HG02970 (cell line): ENCODE results near the gene GALNT9.
"Not testable (repeated sequence)": the region's sequence is repeated elsewhere in the genome, so short reads cannot be mapped to it uniquely, and the experiment has no call there.

Source experiments
- ATAC-seq: cut with Tn5 transposase; IDR thresholded peaks from one replicate; pipeline ENCODE4 v1.9.1; 2021; ENCODE audit warnings: mild to moderate bottlenecking, moderate library complexity, moderate number of reproducible peaks; ENCODE audit not compliant: unreplicated experiment, low FRiP score

The GALNT9 gene

DNA sequence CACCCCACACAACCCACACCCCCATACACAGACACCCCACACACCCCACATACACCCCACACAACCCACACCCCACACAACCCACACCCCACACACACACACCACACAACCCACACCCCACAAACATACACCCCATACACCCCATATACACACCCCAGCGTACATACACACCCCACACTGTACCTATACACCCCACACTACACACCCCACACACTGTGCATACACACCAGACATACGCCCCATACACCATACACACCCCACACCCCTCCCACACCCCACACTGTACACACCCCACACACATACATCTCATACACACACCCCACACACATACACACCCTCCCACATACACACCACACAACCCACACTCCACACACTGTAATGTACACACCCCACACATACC lies 104.9 kb downstream of the GALNT9 start:
- ATAC-seq = no peak

DNA sequence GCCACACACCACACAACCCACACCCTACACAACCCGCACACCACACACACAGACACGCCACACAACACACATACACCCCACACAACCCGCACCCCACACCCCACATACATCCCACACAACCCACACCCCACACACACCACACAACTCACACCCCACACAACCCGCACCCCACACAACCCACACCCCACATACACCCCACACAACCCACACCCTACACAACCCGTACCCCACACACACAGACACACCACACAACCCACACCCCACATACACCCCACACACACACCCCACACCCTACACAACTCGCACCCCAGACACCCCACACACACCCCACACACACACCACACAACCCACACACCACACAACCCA lies 106.6 kb downstream of the GALNT9 start:
- ATAC-seq = no peak

DNA sequence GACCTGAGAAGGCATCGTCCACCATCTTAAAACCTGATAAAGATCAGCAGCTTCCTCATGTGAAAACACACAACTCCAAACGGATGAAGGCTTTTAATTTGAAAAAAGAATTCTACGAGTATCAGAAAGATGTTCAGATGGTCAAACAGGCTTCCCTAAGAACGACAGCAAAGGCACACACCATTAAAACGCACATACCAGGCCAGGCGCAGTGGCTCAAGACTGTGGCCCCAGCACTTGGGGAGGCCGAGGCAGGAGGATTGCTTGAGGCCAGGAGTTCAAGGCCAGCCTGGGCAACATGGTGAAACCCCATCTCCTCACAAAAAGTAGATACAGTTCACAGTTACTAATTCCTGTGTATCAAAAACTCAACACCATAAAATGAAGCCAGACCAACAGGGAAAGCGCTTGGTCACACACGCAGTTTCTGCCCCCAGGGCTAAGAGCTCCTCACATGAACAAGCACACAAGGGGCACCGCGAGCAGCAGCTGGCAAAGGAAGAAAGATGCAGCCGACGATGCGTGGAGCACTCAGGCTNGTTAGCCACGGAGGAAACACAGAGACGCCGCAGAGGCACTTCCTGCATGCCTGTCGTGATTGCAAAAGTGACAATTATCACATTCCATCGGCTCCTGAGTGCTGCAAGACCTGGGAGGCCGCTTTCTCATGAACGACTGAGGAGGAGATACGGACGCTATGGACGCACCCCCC lies 107.1 kb downstream of the GALNT9 start:
- no peak for ATAC-seq

DNA sequence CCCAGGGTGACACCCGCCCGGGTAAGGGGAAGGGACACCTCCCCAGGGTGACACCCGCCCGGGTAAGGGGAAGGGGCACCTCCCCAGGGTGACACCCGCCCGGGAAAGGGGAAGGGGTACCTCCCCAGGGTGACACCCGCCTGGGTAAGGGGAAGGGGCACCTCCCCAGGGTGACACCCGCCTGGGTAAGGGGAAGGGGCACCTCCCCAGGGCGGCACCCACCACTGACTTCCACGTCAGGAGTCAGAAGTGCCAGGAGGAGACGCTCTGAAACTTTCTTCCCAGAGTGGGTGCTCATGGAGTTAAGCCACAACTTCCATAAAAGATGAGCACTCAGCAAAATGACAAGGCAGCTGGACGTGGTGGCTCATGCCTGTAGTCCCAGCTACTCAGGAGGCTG lies 109.6 kb downstream of the GALNT9 start:
- not testable (repeated sequence) for ATAC-seq

DNA sequence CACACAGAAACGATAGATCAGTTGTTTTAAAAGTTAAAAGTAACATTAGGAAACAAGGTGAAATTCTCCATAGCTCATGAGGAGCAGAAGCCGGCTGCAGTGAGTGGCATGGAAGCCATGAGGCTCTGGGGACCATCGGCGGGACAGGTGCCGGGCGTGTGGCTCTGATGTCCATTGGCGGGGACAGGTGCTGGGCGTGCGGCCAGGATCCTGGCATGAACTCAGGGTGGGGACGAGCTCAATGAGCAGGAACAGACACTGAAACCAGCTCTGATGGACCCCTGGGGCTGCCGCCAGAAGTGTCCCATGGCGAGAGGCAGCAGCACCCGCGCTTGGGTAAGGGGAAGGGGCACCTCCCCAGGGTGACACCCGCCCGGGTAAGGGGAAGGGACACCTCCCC lies 110.1 kb downstream of the GALNT9 start:
- no peak for ATAC-seq

DNA sequence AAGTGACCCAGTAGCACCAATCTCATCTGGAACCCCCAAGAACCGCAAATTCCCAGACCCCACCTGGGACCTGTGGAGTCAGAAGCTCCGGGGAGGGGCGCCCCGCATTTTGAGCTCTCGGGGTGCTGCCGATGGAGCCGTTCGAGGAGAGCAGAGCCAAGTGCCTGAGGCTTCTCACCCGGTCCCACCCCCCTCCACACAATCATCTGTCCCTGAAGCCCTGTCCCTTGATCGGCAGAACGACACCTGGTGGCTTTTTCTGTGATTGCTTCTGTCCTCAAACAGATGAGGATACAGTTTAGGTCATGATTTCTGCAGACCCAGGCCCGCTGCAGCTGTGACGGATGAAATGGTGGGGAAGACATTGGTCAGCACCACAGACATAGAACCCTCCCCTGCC lies 110.5 kb downstream of the GALNT9 start:
- no peak for ATAC-seq

DNA sequence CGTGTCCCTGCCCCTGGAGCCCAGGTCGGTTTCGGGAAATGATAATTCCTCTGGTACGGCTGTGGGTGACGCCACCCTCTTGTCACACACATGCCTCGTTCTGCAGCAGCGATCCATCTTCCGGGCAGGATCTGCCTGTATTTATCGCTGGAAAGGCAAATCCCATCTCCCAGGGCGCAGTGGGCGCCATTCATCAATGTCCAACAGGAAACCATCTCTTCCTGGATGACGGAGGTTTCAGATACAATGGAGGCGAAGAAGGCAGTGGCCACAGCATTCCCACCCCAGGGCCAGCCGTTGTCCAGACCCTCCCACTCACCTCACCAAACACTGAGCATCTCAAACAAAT lies 110.9 kb downstream of the GALNT9 start:
- ATAC-seq = no peak

DNA sequence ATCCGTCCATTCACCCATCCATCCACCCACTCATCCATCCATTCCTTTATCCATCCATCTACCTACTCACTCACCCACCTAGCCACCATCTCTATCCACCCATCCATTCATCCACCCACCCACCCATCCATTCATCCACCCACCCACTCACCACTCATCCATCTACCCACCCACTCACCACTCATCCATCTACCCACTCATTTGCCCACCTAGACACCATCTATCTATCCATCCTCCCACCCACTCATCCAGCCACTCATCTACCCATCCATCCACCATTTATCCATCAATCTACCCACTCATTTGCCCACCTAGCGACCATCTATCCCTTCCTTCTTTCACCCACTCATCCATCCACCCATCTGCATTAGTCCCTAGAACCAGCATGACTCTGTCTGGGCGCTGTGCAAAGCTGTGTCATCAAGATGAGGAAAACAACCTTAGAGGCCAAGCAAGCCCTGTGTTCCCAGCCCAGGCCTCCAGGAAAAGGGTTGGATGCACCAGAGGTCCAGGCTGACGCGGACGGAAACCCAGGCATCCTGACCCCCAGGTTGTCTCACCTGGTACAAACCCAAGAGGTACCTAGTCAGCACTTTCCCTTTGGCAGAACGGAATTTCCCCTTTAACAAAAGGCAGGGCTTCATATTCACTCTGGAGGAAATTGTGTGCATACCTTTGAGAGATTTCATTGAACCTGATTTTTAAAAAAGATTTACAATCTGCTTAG lies 111.4 kb downstream of the GALNT9 start:
- ATAC-seq = no peak

DNA sequence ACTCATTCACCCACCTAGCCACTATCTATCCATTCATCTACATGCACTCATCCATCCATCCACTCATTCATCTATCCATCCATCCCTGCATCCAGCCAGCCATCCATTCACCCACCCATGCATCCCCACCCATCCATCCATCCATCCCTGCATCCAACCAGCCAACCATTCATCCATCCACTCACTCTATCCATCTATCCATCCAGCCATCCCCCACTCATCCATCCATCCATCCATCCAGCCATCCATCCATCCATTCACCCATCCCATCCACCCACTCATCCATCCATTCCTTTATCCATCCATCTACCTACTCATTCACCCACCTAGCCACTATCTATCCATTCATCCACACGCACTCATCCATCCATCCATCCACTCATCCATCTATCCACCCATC lies 112.0 kb downstream of the GALNT9 start:
- no peak for ATAC-seq

DNA sequence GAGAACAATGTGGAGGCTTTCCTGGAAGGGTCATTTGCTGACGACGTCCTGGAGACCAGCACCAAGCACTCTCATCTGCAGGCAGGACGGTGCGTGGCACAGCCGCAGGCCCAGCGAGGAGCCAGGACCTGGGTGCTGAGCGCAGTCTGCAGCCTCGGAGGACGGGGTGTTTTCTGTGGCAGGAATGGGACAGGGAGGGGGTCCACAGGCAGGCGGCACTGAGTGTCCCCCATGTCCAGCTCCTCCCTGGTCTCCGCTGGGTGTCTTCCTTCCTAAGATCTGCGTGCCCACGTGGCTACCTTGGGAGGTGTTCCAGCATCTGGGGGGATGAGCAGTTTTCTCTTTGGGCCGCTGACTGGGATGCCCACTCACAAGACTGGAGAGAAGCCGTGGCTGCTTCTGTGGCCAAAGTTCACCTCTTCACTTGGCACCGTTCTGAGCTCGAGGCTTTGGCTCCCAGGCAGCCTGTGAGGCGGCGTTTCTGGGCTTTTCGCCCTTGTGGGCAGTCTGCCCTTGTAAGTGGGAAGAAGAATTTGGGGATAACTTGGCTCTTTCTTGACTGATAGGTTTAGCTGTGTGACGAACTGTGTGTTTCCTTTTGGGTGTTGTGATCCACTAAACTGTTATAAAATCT lies 112.9 kb downstream of the GALNT9 start:
- ATAC-seq = no peak

DNA sequence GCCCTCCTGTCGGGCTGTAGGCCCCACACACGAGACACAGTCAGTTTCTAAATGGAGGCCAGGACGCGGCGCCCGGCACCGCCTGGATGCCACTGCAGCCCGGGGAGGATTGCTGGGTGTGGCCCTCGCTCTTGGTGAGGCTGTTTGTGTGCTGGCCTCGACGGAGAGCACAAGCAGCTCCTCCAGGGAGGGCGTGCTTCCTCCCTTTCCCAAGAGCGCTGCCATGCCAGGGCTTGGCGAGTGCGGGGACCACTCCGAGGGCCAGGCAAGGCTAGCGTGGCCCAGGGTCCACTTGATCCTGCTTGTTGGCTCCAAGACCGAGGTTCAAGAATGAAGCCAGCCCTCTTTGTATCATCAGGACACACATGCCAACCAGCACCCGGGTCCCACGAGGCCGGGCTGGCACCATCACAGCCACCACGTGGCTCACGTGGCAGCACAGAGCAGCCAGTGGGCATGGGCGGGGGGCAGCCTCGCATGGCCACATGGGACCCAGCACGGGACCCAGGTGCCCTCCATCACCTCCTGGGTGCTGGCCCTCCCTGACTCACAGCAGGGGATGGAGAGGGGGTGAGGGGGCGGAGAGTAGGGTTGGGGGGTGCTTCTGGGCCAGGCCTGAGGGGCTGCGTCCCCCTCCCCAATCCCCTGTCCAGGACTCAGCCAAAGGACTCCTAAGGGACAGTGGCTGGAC lies 113.9 kb downstream of the GALNT9 start:
- ATAC-seq = no peak

DNA sequence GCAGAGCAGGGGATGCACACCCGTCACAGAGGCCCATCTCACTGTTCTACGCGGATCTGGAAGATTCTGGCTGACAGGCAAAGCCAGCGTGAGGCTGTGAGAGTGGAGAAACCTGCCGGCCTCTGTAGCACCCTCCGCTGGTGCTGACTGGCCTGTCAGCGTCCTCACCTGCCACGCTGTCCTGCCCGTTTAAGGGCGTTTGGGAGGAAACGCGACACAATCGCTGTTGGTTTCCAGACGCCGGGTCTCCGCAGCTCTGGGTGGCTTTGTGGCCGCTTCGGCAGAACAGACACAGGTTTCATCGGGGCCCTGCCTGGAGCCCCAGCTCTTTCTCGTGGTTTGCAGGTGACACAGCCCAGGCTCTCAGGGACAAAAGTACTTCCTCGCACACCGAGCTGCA lies 114.5 kb downstream of the GALNT9 start:
- ATAC-seq = no peak

DNA sequence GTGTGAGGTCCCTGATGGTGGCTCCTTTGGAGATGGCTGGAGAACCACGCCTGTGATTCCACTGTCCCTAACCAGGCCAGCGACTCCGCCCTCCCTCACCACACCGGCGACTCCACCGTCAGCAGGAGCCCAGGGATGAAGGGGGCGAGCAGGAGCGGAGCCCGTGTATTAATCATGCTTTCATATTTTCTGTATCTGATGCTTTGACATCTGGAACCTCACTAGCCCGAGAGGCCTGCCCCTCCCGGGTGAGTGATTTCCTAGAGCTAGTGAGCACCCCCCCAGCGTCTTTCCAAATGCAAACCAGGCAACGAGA lies 115.3 kb downstream of the GALNT9 start:
- ATAC-seq = no peak

DNA sequence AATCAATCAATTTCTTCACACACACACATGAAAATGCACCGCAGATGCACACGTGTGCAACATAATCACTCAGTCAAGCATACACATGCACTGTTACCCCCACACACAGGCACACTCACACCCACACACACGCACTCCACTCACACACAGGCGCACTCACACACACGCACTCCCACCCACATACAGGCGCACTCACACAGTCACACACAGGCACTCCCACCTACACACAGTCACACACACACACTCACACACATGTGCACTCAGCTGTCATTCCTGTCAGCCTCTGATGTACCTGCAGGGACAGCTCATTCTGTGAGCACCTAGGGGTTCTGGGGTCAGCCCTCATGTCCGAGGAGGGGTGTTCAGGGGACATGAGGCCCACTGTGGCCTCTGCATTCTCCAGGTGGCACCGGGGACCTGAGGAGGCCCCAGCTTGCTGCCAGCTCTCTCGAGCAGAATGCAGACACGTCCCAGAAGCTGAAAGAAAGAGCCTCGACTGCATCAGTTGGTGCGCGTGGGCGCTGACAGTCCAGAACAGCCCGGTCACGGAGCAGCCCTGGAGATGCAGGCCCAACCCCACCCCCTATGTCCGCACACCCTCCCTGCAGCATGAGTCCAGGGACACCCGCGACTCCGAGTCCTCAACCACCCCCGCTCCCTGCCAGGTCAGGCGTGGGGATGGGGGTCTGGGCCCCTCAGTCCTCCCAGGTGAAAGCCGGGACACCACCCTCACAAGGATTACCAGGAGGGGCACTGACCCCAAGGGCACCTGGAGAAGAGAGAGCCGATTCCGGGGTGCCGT lies 115.8 kb downstream of the GALNT9 start:
- no peak for ATAC-seq

DNA sequence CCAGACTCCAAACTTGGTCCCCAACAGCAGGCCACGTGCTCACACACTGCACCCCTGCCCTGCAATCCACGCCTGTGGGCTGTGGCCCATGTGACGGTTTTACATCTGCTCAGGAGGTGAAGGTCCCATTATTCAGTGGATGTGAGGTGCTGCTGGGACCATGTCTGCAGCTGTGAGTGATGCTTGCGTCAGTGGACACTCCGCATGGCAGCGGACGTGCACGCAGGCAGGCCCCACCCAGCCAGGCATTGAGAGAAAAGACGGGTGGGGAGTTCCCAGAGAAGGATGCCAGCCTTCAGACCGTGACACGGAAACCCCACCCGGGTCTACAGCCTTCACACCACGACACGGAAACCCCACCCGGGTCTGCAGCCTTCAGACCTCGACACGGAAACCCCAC lies 117.6 kb downstream of the GALNT9 start:
- ATAC-seq = no peak

DNA sequence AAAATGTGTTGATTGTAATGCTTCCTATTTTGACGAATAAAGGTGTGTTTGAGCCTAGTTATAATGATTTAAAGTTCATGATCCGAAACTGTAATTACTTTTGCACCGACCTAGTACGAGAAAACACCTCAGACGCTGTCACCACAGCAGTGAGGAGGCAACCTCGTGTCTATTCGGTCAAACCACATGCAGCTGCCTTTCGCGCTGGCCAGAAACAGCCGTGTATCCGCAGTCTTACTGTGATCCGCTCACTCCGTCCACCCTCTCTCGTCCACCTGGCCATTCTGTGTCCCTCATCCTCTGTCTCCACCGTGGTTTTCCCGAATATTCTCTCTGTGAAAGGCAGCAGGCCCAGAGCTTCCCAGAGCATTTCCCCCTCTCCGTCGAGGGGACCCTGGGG lies 118.1 kb downstream of the GALNT9 start:
- no peak for ATAC-seq

DNA sequence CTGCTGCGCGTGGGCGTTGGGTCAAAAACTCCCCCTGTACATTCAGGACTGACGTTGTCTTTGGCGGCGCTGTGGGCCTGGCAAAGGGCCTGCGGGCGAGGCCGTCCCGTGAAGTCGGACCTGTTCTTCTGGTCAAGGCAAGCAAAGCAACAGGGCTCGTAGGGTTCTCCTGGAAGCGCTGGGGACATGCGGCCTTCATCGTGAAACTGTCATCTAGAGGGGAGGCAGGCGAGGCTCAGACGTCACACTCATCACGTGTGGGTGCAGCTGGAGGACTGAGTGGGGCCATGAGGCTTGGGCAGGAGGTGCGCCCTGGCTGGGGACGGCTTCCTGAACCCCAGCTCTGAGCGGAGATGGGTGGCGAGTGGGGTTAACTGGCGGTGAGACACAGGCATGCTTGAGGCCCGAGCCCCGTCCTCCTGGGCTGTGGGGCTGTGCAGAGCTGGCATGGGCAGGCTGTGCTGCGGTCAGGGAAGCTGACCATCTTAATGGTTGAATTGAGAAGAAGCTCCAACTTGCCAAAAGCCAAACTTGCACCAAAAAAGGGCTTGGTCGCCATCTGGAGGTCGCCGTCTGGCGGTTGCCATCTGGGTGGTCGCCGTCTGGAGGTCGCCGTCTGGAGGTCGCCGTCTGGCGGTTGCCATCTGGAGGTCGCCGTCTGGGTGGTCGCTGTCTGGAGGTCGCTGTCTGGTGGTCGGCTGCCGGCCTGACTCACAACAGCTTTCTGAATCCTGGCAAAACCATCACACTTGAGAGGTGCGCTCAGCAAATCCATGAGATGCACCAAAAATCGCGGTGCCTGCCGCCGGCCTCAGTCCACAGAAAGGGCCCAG lies 119.0 kb downstream of the GALNT9 start:
- no peak for ATAC-seq

DNA sequence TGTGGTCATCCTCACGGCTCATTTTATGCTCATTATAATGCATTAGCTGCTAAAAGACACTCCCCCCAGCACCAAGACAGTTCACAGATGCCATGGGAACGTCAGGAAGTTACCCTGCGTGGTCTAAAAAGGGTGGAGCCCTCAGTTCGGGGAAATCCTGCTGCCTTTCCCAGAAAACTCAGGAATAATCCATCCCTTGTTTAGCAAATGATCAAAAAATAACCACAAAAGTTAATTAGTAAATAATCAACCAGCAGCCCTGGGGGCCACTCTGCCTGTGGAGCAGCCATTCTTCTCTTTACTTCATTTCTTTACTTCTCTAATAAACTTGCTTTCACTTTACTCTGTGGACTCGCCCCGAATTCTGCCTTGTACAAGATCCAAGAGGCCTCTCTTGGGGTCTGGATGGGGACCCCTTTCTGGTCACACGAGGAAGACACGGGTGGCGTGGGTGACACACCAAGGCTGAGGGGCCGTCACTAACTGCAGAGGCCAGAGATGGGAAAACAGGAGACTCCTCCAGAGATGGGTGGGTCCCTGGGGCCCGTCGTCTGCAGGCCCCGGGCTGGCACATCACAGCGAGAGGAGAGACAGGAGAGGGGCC lies 119.7 kb downstream of the GALNT9 start:
- no peak for ATAC-seq

DNA sequence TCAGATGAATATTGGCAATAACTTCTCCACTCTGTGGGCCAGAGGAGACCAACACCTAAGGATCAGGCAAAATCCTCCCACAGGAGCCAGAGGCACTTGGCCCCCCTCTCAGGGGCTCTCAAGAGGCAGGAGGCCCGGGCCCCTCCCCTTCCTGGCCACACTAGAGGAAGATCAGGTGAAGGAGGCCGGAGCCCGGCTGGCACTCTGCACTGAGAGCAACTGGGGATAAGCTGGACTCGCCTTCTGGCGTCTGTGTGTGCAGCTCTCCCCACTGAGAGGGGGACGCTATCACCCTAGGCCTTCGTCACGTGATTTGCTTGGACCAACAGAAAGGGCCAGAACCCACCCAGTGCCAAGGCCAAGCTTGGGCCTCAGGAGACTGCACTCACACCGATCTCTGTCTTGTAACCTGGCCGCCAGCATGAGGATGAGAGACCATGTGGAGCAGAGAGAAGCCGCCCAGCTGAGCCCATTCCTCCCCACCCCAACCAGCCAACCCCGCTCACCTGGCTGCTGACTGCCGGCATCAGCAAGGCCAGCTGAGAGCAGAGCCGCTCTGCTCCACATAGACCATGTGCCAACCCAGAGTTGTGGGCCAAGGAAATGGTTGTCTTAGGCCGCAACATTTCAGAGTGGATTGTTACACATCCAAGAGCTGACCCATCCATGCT lies 121.1 kb downstream of the GALNT9 start:
- ATAC-seq = no peak
